HEK293 (cell line): ENCODE results near the gene STN1.

Experiments used
- CTCF ChIA-PET: fragments of 350-600 bp; formaldehyde crosslinking; extraction: SDS; loops from one replicate; lab custom pipeline; 2021; ENCODE audit warnings: antibody characterized with exemption; lab: Yijun Ruan, JAX
- POLR2A ChIA-PET: fragments of 300-600 bp; formaldehyde crosslinking; extraction: SDS; loops from one replicate; lab custom pipeline; 2020; ENCODE audit warnings: antibody characterized with exemption, inconsistent platforms; lab: Yijun Ruan, JAX
- H3K27ac ChIP-seq: fragments of 200-500 bp; sonication (Bioruptor generic); 2 replicates; pipeline ENCODE4 v1.5.1; 2014; ENCODE audit warnings: low read depth, low read length, control low read depth, inconsistent platforms; ENCODE audit errors: extremely low read depth
- H3K36me3 ChIP-seq, 2 experiments: fragments of 200-500 bp in 1 of 2; sonication (Bioruptor generic) in 1 of 2; 1 replicate in 1 of 2; 2 replicates in 1 of 2; pipeline ENCODE4 v1.5.1; 2014 to 2017; ENCODE audit warnings: inconsistent platforms in 2 of 2, low read length in 2 of 2; ENCODE audit not compliant: control insufficient read depth in 2 of 2, insufficient read depth in 1 of 2
- H3K4me1 ChIP-seq: fragments of 200-500 bp; sonication (Bioruptor generic); 2 replicates; pipeline ENCODE4 v1.5.1; 2014; ENCODE audit warnings: mild to moderate bottlenecking, low read length, inconsistent platforms; ENCODE audit not compliant: control insufficient read depth, insufficient read depth
- H3K4me3 ChIP-seq: 2 replicates; pipeline ENCODE4 v1.5.1; 2011; ENCODE audit warnings: low read depth, mild to moderate bottlenecking, control low read depth, low read length, moderate library complexity
- H3K9me3 ChIP-seq: fragments of 200-500 bp; sonication (Bioruptor generic); 2 replicates; pipeline ENCODE4 v1.5.1; 2014; ENCODE audit warnings: low read depth, low read length, inconsistent platforms; ENCODE audit not compliant: control insufficient read depth, insufficient read depth
- FEZF1 ChIP-seq: fragments of 450-650 bp; formaldehyde crosslinking; IDR thresholded peaks from 2 replicates; pipeline ENCODE4 v1.5.1; 2016; ENCODE audit warnings: missing biosample characterization, missing genetic modification characterization
- SCRT1 ChIP-seq: fragments of 450-650 bp; formaldehyde crosslinking; IDR thresholded peaks from 2 replicates; pipeline ENCODE4 v1.5.1; 2016; ENCODE audit warnings: missing biosample characterization, missing genetic modification characterization, borderline replicate concordance
- SCRT2 ChIP-seq: fragments of 450-650 bp; formaldehyde crosslinking; IDR thresholded peaks from 2 replicates; pipeline ENCODE4 v1.5.1; 2016; ENCODE audit warnings: missing biosample characterization, missing genetic modification characterization
- ZBTB1 ChIP-seq: fragments of 450-650 bp; formaldehyde crosslinking; IDR thresholded peaks from 2 replicates; pipeline ENCODE4 v1.5.1; 2016; ENCODE audit warnings: missing biosample characterization, missing genetic modification characterization
- ZBTB17 ChIP-seq: fragments of 450-650 bp; formaldehyde crosslinking; IDR thresholded peaks from 2 replicates; pipeline ENCODE4 v1.5.1; 2016; ENCODE audit warnings: missing biosample characterization, missing genetic modification characterization
- ZBTB20 ChIP-seq: fragments of 450-650 bp; formaldehyde crosslinking; IDR thresholded peaks from 2 replicates; pipeline ENCODE4 v1.5.1; 2016; ENCODE audit warnings: missing biosample characterization, missing genetic modification characterization
- ZBTB21 ChIP-seq: fragments of 450-650 bp; formaldehyde crosslinking; IDR thresholded peaks from 2 replicates; pipeline ENCODE4 v1.5.1; 2017; ENCODE audit warnings: missing biosample characterization, missing genetic modification characterization
- ZNF114 ChIP-seq: fragments of 450-650 bp; formaldehyde crosslinking; IDR thresholded peaks from 2 replicates; pipeline ENCODE4 v1.5.0; 2017; ENCODE audit warnings: missing biosample characterization, missing genetic modification characterization
- ZNF202 ChIP-seq: fragments of 450-650 bp; formaldehyde crosslinking; IDR thresholded peaks from 2 replicates; pipeline ENCODE4 v1.5.1; 2016; ENCODE audit warnings: missing biosample characterization, missing genetic modification characterization, borderline replicate concordance
- ZNF266 ChIP-seq: fragments of 450-650 bp; formaldehyde crosslinking; IDR thresholded peaks from 2 replicates; pipeline ENCODE4 v1.5.1; 2016; ENCODE audit warnings: missing biosample characterization, missing genetic modification characterization, low read depth
- ZNF362 ChIP-seq: fragments of 450-650 bp; formaldehyde crosslinking; IDR thresholded peaks from 2 replicates; pipeline ENCODE4 v1.5.1; 2016; ENCODE audit warnings: missing biosample characterization, missing genetic modification characterization
- ZNF488 ChIP-seq: fragments of 450-650 bp; formaldehyde crosslinking; IDR thresholded peaks from 2 replicates; pipeline ENCODE4 v1.5.1; 2016; ENCODE audit warnings: missing biosample characterization, missing genetic modification characterization
- ZNF623 ChIP-seq: fragments of 450-650 bp; formaldehyde crosslinking; IDR thresholded peaks from 2 replicates; pipeline ENCODE4 v1.5.1; 2016; ENCODE audit warnings: missing biosample characterization, missing genetic modification characterization
- ZNF664 ChIP-seq: fragments of 450-650 bp; formaldehyde crosslinking; IDR thresholded peaks from 2 replicates; pipeline ENCODE4 v1.5.1; 2016; ENCODE audit warnings: missing biosample characterization, missing genetic modification characterization
- ZNF768 ChIP-seq: fragments of 450-650 bp; formaldehyde crosslinking; IDR thresholded peaks from 2 replicates; pipeline ENCODE4 v1.5.1; 2018; ENCODE audit warnings: missing biosample characterization, mild to moderate bottlenecking, missing genetic modification characterization
- ZNF792 ChIP-seq: fragments of 450-650 bp; formaldehyde crosslinking; IDR thresholded peaks from 2 replicates; pipeline ENCODE4 v1.5.1; 2016; ENCODE audit warnings: missing biosample characterization, missing genetic modification characterization
- ZNF837 ChIP-seq: fragments of 450-650 bp; formaldehyde crosslinking; IDR thresholded peaks from 2 replicates; pipeline ENCODE4 v1.5.1; 2016; ENCODE audit warnings: missing biosample characterization, missing genetic modification characterization
- ZSCAN16 ChIP-seq: fragments of 450-650 bp; formaldehyde crosslinking; IDR thresholded peaks from 2 replicates; pipeline ENCODE4 v1.5.1; 2016; ENCODE audit warnings: missing biosample characterization, missing genetic modification characterization
- TF ChIP-seq, protein P1 (sequence below): fragments of 450-650 bp; formaldehyde crosslinking; IDR thresholded peaks from 2 replicates; pipeline ENCODE4 v1.5.1; 2017; ENCODE audit warnings: missing biosample characterization, missing genetic modification characterization
- TF ChIP-seq, protein P2 (sequence below): fragments of 450-650 bp; formaldehyde crosslinking; IDR thresholded peaks from 2 replicates; pipeline ENCODE4 v1.5.1; 2016; ENCODE audit warnings: missing biosample characterization, missing genetic modification characterization

Gene STN1

GRCh38 chr10:103874730-103875129 lies 43.3 kb downstream of the STN1 start:
- no peak overlapping the region for H3K27ac ChIP-seq
- ChIA-PET CTCF (interaction anchor here (0.7 to 3.8 kb wide), 6 partner anchors 10 to 400 kb away, joined by 3 to 19 read pairs (median 3); no protein-coding TSS in a partner anchor), POLR2A (no interaction called here)
- no peaks in the 10 kb centered on the region for H3K4me1 ChIP-seq
- no peaks in the 10 kb centered on the region for H3K9me3 ChIP-seq
- no peak overlapping the region for H3K4me3 ChIP-seq
- H3K36me3 ChIP-seq, result peaks cover 0 to 6% of the 10 kb centered on the region in 2 experiments; a peak in 1 of 3 replicates
- TF ChIP-seq, protein P1, sequence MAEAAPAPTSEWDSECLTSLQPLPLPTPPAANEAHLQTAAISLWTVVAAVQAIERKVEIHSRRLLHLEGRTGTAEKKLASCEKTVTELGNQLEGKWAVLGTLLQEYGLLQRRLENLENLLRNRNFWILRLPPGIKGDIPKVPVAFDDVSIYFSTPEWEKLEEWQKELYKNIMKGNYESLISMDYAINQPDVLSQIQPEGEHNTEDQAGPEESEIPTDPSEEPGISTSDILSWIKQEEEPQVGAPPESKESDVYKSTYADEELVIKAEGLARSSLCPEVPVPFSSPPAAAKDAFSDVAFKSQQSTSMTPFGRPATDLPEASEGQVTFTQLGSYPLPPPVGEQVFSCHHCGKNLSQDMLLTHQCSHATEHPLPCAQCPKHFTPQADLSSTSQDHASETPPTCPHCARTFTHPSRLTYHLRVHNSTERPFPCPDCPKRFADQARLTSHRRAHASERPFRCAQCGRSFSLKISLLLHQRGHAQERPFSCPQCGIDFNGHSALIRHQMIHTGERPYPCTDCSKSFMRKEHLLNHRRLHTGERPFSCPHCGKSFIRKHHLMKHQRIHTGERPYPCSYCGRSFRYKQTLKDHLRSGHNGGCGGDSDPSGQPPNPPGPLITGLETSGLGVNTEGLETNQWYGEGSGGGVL (tag by site-specific recombination), result no peak
- TF ChIP-seq ZNF768 (tag by site-specific recombination), result no peak

GRCh38 chr10:103872137-103872931 lies 45.6 kb downstream of the STN1 start:
- no peak overlapping the region for H3K4me3 ChIP-seq
- ChIA-PET CTCF (no interaction called here), POLR2A (no interaction called here)
- TF ChIP-seq SCRT1 (tag by site-specific recombination) (peak; percentile 54; the same call in 1 of the 2 replicates), SCRT2 (tag by site-specific recombination) (peak; percentile 84), ZNF792 (tag by site-specific recombination) (no peak)
- no peaks in the 10 kb centered on the region for H3K4me1 ChIP-seq
- no peaks in the 10 kb centered on the region for H3K9me3 ChIP-seq
- H3K27ac ChIP-seq, result no peak overlapping the region
- no peaks in the 10 kb centered on the region for H3K36me3 ChIP-seq

- Histone ChIP-seq H3K36me3 (no peaks in the 10 kb centered on the region), H3K9me3 (no peaks in the 10 kb centered on the region; the same call in 1 of the 2 replicates), H3K4me3 (no peak overlapping the region), H3K4me1 (no peaks in the 10 kb centered on the region), H3K27ac (no peak overlapping the region)
- ChIA-PET CTCF (no interaction called here), POLR2A (no interaction called here)
- no peak for TF ChIP-seq ZNF362 (tag by site-specific recombination)
- TF ChIP-seq, protein P2, sequence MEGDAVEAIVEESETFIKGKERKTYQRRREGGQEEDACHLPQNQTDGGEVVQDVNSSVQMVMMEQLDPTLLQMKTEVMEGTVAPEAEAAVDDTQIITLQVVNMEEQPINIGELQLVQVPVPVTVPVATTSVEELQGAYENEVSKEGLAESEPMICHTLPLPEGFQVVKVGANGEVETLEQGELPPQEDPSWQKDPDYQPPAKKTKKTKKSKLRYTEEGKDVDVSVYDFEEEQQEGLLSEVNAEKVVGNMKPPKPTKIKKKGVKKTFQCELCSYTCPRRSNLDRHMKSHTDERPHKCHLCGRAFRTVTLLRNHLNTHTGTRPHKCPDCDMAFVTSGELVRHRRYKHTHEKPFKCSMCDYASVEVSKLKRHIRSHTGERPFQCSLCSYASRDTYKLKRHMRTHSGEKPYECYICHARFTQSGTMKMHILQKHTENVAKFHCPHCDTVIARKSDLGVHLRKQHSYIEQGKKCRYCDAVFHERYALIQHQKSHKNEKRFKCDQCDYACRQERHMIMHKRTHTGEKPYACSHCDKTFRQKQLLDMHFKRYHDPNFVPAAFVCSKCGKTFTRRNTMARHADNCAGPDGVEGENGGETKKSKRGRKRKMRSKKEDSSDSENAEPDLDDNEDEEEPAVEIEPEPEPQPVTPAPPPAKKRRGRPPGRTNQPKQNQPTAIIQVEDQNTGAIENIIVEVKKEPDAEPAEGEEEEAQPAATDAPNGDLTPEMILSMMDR, result no peak
- TF ChIP-seq ZSCAN16 (tag by site-specific recombination), result no peak
- no peak for TF ChIP-seq ZNF488 (tag by site-specific recombination)
- TF ChIP-seq ZBTB1 (tag by site-specific recombination), result no peak
- no peak for TF ChIP-seq ZBTB20 (tag by site-specific recombination)
- TF ChIP-seq ZBTB17 (tag by site-specific recombination), result no peak
- TF ChIP-seq ZNF114 (tag by site-specific recombination), result no peak
- TF ChIP-seq, protein P1 (tag by site-specific recombination), result no peak
- TF ChIP-seq ZNF664 (tag by site-specific recombination), result no peak
- no peak for TF ChIP-seq FEZF1 (tag by site-specific recombination)
- no peak for TF ChIP-seq ZNF837
- no peak for TF ChIP-seq ZNF202 (tag by site-specific recombination)
- TF ChIP-seq ZBTB21, result no peak
- TF ChIP-seq ZNF266 (tag by site-specific recombination), result no peak
- no peak for TF ChIP-seq ZNF623 (tag by site-specific recombination)
These were observed 47.0 kb downstream of the STN1 start for GRCh38 chr10:103871006-103871405.
